Endothelial cell (in vitro differentiated cells): ENCODE data around the gene EPM2A. TPM values are rescaled to one million over a fixed set of nuclear protein-coding genes. Genes with fewer than 3 reads are reported as not detected.

Experiments used
- DNase-seq: peaks from one replicate; pipeline ENCODE4 v3.0.0; 2021; ENCODE audit warnings: low spot score
- H3K27ac Mint-ChIP-seq: one replicate; pipeline ENCODE4 v1.8.0; 2021; ENCODE audit warnings: mixed read lengths, inconsistent platforms; ENCODE audit not compliant: unreplicated experiment
- H3K27me3 Mint-ChIP-seq: one replicate; pipeline ENCODE4 v1.8.0; 2021; ENCODE audit warnings: mild to moderate bottlenecking, moderate library complexity, mixed read lengths, inconsistent platforms; ENCODE audit not compliant: unreplicated experiment
- H3K36me3 Mint-ChIP-seq: one replicate; pipeline ENCODE4 v1.8.0; 2021; ENCODE audit warnings: mild to moderate bottlenecking, low read depth, mixed read lengths, inconsistent platforms; ENCODE audit not compliant: unreplicated experiment
- H3K4me1 Mint-ChIP-seq: one replicate; pipeline ENCODE4 v1.8.0; 2021; ENCODE audit warnings: mild to moderate bottlenecking, mixed read lengths, inconsistent platforms; ENCODE audit not compliant: unreplicated experiment
- H3K4me3 Mint-ChIP-seq: one replicate; pipeline ENCODE4 v1.8.0; 2021; ENCODE audit warnings: mild to moderate bottlenecking, mixed read lengths, inconsistent platforms; ENCODE audit not compliant: unreplicated experiment
- H3K9me3 Mint-ChIP-seq: one replicate; pipeline ENCODE4 v1.8.0; 2021; ENCODE audit warnings: mixed read lengths, inconsistent platforms; ENCODE audit not compliant: unreplicated experiment
- CTCF ChIP-seq: fragments of 200-600 bp; sonication (generic); IDR thresholded peaks from one replicate; pipeline ENCODE4 v1.5.0; 2021; ENCODE audit warnings: antibody characterized with exemption; ENCODE audit not compliant: unreplicated experiment
- total RNA-seq: library from RNA; stranded (reverse); fragmentation: NEBNext Ultra II Directional; extraction: Animal tissue kit (Norgen Biotek cat#: 25700); gene quantifications from one replicate; pipeline ENCODE4 v1.2.1, GENCODE V29; 2021; ENCODE audit not compliant: unreplicated experiment

EPM2A gene
- total RNA-seq, 1 donor from 2014 or later: 6.1 TPM

- DNase-seq: no peak
- Mint-ChIP-seq H3K9me3 (no peaks in the 10 kb centered on the region), H3K27ac (no peak overlapping the region), H3K27me3 (no peaks in the 10 kb centered on the region), H3K4me3 (no peak overlapping the region), H3K4me1 (no peaks in the 10 kb centered on the region), H3K36me3 (no peaks in the 10 kb centered on the region)
- no peak for TF ChIP-seq CTCF
Observed at GRCh38 chr6:145626857-145627256, 108.5 kb downstream of the EPM2A start.

GRCh38 chr6:145623231-145623630 lies 112.1 kb downstream of the EPM2A start:
- Mint-ChIP-seq H3K27ac (no peak overlapping the region), H3K4me1 (no peaks in the 10 kb centered on the region), H3K27me3 (no peaks in the 10 kb centered on the region), H3K4me3 (no peak overlapping the region), H3K9me3 (no peaks in the 10 kb centered on the region), H3K36me3 (no peaks in the 10 kb centered on the region)
- no peak for DNase-seq
- no peak for TF ChIP-seq CTCF

GRCh38 chr6:145621776-145622175 lies 113.5 kb downstream of the EPM2A start:
- no peak for DNase-seq
- Mint-ChIP-seq H3K9me3 (no peaks in the 10 kb centered on the region), H3K27me3 (no peaks in the 10 kb centered on the region), H3K27ac (no peak overlapping the region), H3K4me1 (no peaks in the 10 kb centered on the region), H3K36me3 (no peaks in the 10 kb centered on the region), H3K4me3 (no peak overlapping the region)
- TF ChIP-seq CTCF: no peak

GRCh38 chr6:145620088-145620487 lies 115.2 kb downstream of the EPM2A start:
- H3K36me3 Mint-ChIP-seq: no peaks in the 10 kb centered on the region
- no peak overlapping the region for H3K4me3 Mint-ChIP-seq
- no peak overlapping the region for H3K27ac Mint-ChIP-seq
- H3K9me3 Mint-ChIP-seq: no peaks in the 10 kb centered on the region
- H3K27me3 Mint-ChIP-seq: no peaks in the 10 kb centered on the region
- H3K4me1 Mint-ChIP-seq: no peaks in the 10 kb centered on the region
- TF ChIP-seq CTCF: no peak
- no peak for DNase-seq

GRCh38 chr6:145609521-145609920 lies 125.8 kb downstream of the EPM2A start:
- Mint-ChIP-seq H3K27ac (no peak overlapping the region), H3K9me3 (no peaks in the 10 kb centered on the region), H3K27me3 (no peaks in the 10 kb centered on the region), H3K4me1 (peaks cover 5% of the 10 kb centered on the region), H3K4me3 (no peak overlapping the region), H3K36me3 (no peaks in the 10 kb centered on the region)
- no peak for DNase-seq
- TF ChIP-seq CTCF: no peak
